ENCODE data around the gene VPS13D.

Gene VPS13D

DNA sequence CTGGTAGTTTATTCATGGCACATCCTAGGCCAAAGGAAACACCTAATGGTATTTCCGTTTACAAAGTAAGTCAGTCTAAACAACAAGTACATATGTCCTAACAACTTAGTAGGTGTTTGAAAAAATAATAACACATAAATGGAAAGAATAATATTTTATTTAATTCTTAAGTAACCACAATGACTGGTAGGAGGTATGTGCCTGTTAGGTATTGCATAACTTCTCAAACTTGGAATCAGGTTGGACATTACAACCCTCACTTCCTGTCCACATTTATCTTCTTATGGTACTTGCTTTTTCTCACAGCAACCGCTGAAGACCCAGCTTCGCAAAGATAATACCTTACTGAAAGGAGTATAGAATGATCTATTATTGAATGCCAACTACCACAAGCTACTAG lies 64.2 kb downstream of the VPS13D start:
- no peak overlapping the region for H3K4me3 ChIP-seq
- no peaks in the 10 kb centered on the region for H3K9me3 ChIP-seq (ENCODE audit: low read depth, low read length)
- H3K27ac ChIP-seq: no peak overlapping the region
- no peak for DNase-seq (ENCODE audit: low read depth, low spot score)
- no peak for TF ChIP-seq POLR2AphosphoS5 (IDR thresholded peaks at IDR 0.05; ENCODE audit: borderline replicate concordance, low read depth, low read length)
- TF ChIP-seq EZH2 (IDR thresholded peaks at IDR 0.05): no peak
- no peak for TF ChIP-seq FOXP2 (optimal IDR thresholded peaks at IDR 0.05; ENCODE audit: control extremely low read depth, extremely low read length, insufficient read depth)
- H3K9ac ChIP-seq (ENCODE audit: insufficient read length): no peak overlapping the region
- peaks cover 6% of the 10 kb centered on the region; the same call in 1 of the 2 replicates for H3K36me3 ChIP-seq (ENCODE audit: insufficient read depth, low read length)

DNA sequence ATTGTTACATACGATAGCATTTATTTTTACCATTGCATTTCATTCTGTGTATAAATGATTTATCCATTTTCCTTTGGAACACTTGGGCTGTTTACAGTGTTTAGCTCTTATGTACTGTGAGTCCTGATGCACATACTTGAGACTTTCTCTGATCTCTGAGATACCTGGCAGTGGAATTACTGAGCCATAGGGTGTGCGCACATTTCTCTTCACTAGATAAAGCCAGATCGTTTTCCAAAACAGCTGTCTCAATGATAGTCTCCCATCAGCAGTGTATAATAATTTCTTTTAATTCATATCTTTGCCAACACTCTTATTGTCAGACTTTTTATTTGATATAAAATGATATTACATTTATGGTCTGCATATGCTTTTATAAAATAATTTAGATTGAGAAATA lies 66.2 kb downstream of the VPS13D start:
- TF ChIP-seq FOXP2 (optimal IDR thresholded peaks at IDR 0.05; ENCODE audit: control extremely low read depth, extremely low read length, insufficient read depth): no peak
- TF ChIP-seq EZH2 (IDR thresholded peaks at IDR 0.05): no peak
- TF ChIP-seq POLR2AphosphoS5 (IDR thresholded peaks at IDR 0.05; ENCODE audit: borderline replicate concordance, low read depth, low read length): no peak
- no peak overlapping the region for H3K4me3 ChIP-seq
- no peaks in the 10 kb centered on the region for H3K9me3 ChIP-seq (ENCODE audit: low read depth, low read length)
- DNase-seq (ENCODE audit: low read depth, low spot score): no peak
- no peak overlapping the region for H3K9ac ChIP-seq (ENCODE audit: insufficient read length)
- H3K36me3 ChIP-seq (ENCODE audit: insufficient read depth, low read length): peaks cover 11% of the 10 kb centered on the region
- 0 out of 2 replicates have a peak overlapping the region, but pooled peaks have one; percentile 34 for H3K27ac ChIP-seq

DNA sequence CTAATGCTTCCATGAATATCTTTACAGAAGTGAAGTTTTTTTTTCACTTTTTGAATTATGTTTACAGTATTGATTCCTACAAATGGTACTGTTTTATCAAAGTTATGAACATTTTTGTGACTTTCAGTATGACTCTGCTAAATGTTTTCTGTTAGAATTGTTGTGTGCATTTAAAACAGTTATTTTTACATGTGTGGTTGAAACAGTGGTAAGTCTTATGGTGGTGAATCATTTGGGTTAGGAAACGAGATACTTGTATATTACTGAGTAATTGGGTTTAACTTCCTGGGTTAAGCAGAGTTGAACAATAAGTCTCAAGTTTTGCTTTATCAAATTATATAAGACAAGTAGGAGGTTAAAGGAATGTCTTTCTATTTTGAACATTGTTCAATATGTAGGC lies 66.8 kb downstream of the VPS13D start:
- Histone ChIP-seq H3K27ac (peak overlapping the region; percentile 32; the same call in 1 of the 2 replicates), H3K4me3 (no peak overlapping the region), H3K9ac (ENCODE audit: insufficient read length) (no peak overlapping the region), H3K36me3 (ENCODE audit: insufficient read depth, low read length) (peaks cover 11% of the 10 kb centered on the region), H3K9me3 (ENCODE audit: low read depth, low read length) (no peaks in the 10 kb centered on the region)
- TF ChIP-seq FOXP2 (optimal IDR thresholded peaks at IDR 0.05; ENCODE audit: control extremely low read depth, extremely low read length, insufficient read depth): no peak
- TF ChIP-seq POLR2AphosphoS5 (IDR thresholded peaks at IDR 0.05; ENCODE audit: borderline replicate concordance, low read depth, low read length): no peak
- no peak for TF ChIP-seq EZH2 (IDR thresholded peaks at IDR 0.05)
- no peak for DNase-seq (ENCODE audit: low read depth, low spot score)

DNA sequence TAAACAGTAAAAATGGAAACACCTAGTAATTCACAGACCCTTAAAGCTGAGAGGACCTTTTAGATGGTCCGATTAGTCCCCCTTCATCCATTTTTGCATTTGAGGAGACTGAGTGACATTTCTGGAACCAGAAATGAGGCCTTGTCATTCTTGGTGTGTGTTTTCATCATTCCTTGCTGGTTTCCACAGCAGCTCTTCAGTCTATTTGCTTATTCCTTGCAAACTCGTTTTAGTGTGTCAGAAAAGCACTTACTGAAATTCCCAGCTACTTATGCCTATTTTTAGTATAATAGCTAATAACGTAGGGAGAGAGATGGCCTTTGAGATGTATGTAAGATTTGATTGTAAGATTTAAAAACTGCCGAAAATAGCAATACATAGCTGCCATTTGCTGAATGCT lies 70.9 kb downstream of the VPS13D start:
- Histone ChIP-seq H3K27ac (0 out of 2 replicates have a peak overlapping the region, but pooled peaks have one; percentile 58), H3K36me3 (ENCODE audit: insufficient read depth, low read length) (peaks cover 17% of the 10 kb centered on the region), H3K4me3 (no peak overlapping the region), H3K9me3 (ENCODE audit: low read depth, low read length) (no peaks in the 10 kb centered on the region), H3K9ac (ENCODE audit: insufficient read length) (no peak overlapping the region)
- TF ChIP-seq POLR2AphosphoS5 (IDR thresholded peaks at IDR 0.05; ENCODE audit: borderline replicate concordance, low read depth, low read length) (no peak), FOXP2 (optimal IDR thresholded peaks at IDR 0.05; ENCODE audit: control extremely low read depth, extremely low read length, insufficient read depth) (no peak), EZH2 (IDR thresholded peaks at IDR 0.05) (no peak)
- no peak for DNase-seq (ENCODE audit: low read depth, low spot score)

DNA sequence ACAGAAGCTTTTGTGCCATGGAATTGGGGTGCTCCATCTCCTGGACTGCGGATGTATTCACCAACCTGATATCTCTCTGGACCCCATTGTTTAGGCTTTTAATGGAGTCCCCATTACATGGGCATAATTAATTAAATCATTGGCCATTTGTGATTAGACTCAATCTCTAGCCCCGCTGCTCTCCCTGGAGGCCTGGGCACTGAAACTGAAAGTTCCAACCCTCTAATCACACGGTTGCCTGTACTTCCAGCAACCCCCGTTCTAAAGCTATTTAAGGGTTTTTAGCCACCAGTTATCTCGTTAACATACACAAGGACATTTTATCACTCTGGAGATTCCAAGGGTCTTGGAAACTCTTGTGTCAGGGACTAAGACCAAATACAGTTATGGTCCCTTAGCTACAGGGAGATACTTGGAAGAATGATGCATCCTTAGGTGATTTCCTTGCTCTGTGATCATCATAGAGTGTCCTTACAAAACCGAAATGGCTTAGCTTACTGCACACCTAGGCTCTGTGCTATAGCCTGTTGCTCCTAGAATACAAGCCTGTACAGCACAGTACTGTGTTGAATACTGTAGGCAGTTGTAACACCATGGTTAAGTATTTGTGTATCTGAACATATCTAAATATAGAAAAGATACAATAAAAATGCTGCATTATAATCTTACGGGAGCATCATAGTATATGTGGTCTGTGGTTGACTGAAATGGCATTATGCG lies 71.8 kb downstream of the VPS13D start:
- DNase-seq (ENCODE audit: low read depth, low spot score): no peak
- TF ChIP-seq EZH2 (IDR thresholded peaks at IDR 0.05) (no peak), POLR2AphosphoS5 (IDR thresholded peaks at IDR 0.05; ENCODE audit: borderline replicate concordance, low read depth, low read length) (no peak), FOXP2 (optimal IDR thresholded peaks at IDR 0.05; ENCODE audit: control extremely low read depth, extremely low read length, insufficient read depth) (no peak)
- Histone ChIP-seq H3K4me3 (no peak overlapping the region), H3K9me3 (ENCODE audit: low read depth, low read length) (peaks cover 5% of the 10 kb centered on the region), H3K9ac (ENCODE audit: insufficient read length) (no peak overlapping the region), H3K36me3 (ENCODE audit: insufficient read depth, low read length) (peaks cover 25% of the 10 kb centered on the region), H3K27ac (peak overlapping the region; percentile 97)

DNA sequence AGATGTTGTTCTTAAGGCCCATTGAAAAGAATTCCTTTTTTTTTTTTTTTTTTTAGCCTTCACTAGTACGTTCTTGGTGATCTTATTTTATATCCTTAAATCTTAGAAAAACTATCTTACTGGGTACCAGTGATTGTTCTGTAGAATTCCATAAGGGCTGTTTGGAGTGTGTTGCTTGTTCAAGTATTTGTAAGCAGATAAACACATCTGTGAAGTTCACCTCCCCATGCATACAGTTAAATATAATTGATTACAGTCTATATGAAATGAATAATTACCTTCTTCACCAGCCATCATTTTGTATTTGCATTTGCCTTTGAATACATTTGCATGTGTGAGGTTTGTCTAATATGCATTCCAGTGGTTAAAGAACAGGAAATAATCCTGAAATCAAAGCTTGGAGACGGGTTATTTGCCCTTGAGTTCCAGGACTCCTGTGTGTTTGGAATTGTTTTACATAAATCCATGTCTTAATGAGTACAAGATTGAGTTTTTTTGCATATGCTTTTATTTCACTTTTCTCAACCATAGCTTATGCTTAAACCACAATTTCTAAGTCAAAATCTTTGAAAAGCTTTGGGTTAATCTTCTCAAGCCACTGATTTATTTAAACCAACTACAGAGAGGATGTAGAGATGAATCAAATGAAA lies 73.1 kb downstream of the VPS13D start:
- H3K9me3 ChIP-seq (ENCODE audit: low read depth, low read length): peaks cover 5% of the 10 kb centered on the region
- H3K4me3 ChIP-seq: peak overlapping the region; percentile 51
- TF ChIP-seq POLR2AphosphoS5 (IDR thresholded peaks at IDR 0.05; ENCODE audit: borderline replicate concordance, low read depth, low read length) (peak; percentile 66; the same call in 1 of the 2 replicates), FOXP2 (optimal IDR thresholded peaks at IDR 0.05; ENCODE audit: control extremely low read depth, extremely low read length, insufficient read depth) (peak; percentile 99), EZH2 (IDR thresholded peaks at IDR 0.05) (no peak)
- H3K9ac ChIP-seq (ENCODE audit: insufficient read length): no peak overlapping the region
- peaks cover 38% of the 10 kb centered on the region for H3K36me3 ChIP-seq (ENCODE audit: insufficient read depth, low read length)
- H3K27ac ChIP-seq: peak overlapping the region; percentile 97
- DNase-seq (ENCODE audit: low read depth, low spot score): peak; percentile 98

DNA sequence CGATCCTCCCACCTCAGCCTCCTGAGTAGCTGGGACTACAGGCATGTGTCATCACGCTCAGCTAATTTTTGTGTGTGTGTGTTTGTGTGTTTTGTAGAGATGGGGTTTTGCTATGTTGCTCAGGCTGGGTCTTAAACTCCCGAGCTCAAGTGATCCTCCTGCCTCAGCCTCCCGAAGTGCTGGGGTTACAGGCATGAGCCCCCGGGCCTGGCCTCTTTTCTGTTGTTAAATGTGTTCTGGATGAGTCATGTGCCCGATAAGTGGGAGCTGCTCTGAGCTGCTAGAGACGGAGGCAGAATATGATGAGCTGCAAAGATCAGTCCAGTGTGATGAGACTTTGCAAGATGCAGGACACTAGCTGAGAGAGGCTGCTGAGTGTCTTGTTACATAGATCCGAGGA lies 75.5 kb downstream of the VPS13D start:
- Histone ChIP-seq H3K36me3 (ENCODE audit: insufficient read depth, low read length) (peaks cover 44% of the 10 kb centered on the region), H3K9me3 (ENCODE audit: low read depth, low read length) (peaks cover 5% of the 10 kb centered on the region), H3K4me3 (no peak overlapping the region), H3K9ac (ENCODE audit: insufficient read length) (no peak overlapping the region), H3K27ac (no peak overlapping the region)
- TF ChIP-seq POLR2AphosphoS5 (IDR thresholded peaks at IDR 0.05; ENCODE audit: borderline replicate concordance, low read depth, low read length) (no peak), EZH2 (IDR thresholded peaks at IDR 0.05) (no peak), FOXP2 (optimal IDR thresholded peaks at IDR 0.05; ENCODE audit: control extremely low read depth, extremely low read length, insufficient read depth) (no peak)
- DNase-seq (ENCODE audit: low read depth, low spot score): no peak

Measured in SK-N-MC (cell line).